Left hindlimb (tissue), 1 donor: ENCODE data around the gene ANKRD40.
"Not testable (repeated sequence)": the region's sequence is repeated elsewhere in the genome, so short reads cannot be mapped to it uniquely, and the experiment has no call there.

Source experiments
- DNase-seq: peaks from one replicate; pipeline ENCODE4 v3.0.0-alpha.2; 2018

Gene ANKRD40

DNA sequence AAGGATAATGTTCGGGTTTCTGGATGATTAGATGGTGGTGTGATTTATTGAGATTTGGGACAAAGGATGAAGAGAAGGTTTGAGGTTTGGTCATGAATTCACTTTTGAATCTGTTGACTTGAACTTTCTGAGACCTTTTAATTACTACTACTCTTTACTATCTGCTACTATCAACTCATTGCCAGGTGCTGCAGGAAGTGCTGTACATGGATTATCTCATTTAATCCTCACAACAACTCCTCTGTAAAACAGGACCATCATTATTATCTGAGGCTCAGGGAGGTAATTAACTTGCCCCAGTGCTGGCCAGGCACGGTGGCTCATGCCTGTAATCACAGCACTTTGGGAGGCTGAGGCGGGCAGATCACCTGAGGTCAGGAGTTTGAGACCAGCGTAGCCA, 2.9 kb upstream of the ANKRD40 start:
- DNase-seq = no peak

- DNase-seq = no peak
Observed at GRCh38 chr17:50710025-50710424, 2.3 kb upstream of the ANKRD40 start.

DNA sequence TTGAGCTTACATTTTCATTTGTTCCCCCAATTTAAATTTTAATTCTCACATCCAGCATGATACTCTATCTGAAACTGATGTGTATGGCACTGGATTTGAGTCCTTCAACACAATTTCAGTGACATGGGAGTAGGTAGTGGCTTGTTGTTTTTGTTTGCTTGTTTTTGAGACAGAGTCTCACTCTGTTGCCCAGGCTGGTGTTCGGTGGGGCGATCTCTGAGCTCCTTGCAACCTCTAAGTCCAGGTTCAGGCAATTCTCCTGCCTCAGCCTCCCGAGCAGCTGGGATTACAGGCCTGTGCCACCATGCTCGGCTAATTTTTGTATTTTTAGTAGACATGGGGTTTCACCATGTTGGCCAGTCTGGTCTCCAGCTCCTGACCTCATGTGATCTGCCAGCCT, 1.3 kb upstream of the ANKRD40 start:
- DNase-seq = not testable (repeated sequence)

GRCh38 chr17:50708050-50709000, 611 bp upstream of the ANKRD40 start:
- DNase-seq = no peak

DNA sequence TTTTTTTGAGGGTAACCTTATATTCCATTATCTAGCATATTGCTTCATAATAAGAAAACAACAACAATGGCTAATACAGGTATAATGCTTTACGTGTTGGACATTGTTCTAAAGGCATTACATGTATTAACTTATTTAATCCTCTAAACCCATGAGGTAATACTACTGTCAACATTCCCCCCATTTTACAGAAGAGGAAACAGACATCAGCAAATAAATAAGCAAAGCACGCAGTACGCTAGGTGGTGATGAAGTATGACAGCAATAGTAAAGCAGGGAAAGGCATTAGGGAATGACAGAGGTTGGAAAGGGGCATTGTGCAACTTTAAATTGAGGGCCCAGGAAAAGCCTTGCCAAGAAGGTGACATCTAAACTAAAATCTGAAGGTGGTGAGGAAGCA, 4.6 kb downstream of the ANKRD40 start:
- DNase-seq = no peak

DNA sequence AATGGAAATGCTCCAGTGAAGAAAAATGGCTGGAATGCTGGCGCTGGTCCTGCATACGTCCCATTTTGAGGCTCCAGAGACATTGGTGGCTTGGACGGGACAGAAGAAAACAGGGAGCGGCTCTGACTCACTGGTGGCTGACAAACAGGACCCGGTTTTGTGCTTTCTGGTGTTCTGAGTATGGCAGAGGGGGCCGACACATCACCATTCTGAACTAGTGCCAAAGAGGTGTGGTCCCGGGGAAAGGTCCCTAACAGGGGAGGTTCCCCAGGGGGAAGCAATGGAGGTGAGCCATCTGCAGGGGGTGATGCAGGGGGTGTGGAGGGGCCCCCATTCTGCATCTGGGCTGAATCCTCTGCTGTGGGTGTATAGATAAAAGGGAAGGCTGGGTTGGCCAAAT, 8.3 kb downstream of the ANKRD40 start:
- no peak for DNase-seq

DNA sequence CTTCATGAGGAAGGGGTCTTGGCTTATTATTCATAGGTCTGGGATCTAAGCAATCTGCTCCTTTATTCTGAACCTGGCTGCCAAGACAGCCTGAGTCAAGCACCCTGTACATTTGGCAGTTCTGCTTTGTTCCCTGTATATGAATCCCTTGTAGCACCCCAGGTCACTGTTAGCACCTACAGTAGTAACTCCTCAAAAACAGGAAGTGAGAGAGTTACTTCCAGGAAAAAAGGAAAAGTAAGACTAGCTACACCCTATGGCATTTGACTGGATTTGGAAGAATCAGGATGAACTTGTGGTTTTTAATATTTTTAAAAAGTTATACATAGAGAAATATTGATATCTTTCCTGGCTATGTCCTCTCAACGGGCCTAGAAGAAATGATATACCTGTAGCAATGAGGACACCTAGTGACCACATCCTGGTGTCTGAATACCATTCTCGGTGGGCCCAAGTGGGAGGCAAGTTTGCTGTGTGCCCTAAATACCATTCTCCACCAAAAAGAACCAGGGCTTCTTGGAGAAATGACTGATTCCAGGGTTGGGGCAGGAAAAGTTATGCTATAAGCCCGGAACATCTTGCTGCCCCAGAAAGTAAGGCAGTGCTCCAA, 9.9 kb downstream of the ANKRD40 start:
- DNase-seq = no peak

- DNase-seq = no peak
Observed at GRCh38 chr17:50697062-50697461, 10.7 kb downstream of the ANKRD40 start.

- DNase-seq = no peak
Observed at GRCh38 chr17:50696365-50696879, 11.3 kb downstream of the ANKRD40 start.

- no peak for DNase-seq
Observed at GRCh38 chr17:50693036-50693682, 14.6 kb downstream of the ANKRD40 start.

DNA sequence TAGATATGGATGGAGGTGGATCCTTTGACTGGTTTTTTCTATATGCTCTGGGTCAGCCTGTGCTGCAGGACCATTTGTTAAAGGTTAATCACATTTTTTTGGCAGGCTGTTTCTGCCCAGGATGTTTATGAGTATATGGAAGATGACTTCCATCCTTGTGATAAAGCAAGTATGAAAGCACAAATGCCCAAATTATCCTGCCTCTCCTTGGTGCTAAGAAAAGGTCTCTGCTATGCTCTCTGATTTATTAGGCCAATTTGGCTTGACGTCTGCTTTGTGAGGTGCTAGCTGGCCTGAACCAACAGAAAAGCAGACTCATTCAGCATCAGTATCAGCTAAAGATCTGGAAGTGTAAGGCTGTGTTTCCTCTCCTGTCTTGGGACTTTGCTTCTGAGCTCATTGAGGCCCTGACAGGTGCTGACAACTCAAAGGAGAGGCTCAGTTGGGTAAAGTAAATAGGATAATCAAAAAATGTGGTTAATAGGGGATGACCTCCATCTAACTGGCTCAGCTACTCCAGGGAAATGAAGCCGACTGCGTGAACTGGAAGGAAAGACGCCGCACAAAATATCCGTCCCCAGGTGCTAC, 15.2 kb downstream of the ANKRD40 start:
- DNase-seq = no peak

- DNase-seq = no peak
Observed at GRCh38 chr17:50691550-50692447, 15.9 kb downstream of the ANKRD40 start.

DNA sequence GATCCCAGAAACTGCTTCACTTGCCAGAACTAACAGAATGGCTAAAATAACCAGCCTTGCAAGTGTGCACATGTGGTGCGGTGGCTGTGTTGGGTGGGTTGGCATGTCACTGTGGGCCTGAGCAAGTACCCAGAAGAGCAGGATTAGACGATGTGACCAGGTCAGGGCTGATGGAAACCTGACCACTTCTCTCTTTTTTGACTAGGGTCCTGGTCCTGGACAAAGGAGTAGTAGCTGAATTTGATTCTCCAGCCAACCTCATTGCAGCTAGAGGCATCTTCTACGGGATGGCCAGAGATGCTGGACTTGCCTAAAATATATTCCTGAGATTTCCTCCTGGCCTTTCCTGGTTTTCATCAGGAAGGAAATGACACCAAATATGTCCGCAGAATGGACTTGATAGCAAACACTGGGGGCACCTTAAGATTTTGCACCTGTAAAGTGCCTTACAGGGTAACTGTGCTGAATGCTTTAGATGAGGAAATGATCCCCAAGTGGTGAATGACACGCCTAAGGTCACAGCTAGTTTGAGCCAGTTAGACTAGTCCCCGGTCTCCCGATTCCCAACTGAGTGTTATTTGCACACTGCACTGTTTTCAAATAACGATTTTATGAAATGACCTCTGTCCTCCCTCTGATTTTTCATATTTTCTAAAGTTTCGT, 16.7 kb downstream of the ANKRD40 start:
- DNase-seq = no peak

- DNase-seq = no peak
Observed at GRCh38 chr17:50689956-50690886, 17.5 kb downstream of the ANKRD40 start.

DNA sequence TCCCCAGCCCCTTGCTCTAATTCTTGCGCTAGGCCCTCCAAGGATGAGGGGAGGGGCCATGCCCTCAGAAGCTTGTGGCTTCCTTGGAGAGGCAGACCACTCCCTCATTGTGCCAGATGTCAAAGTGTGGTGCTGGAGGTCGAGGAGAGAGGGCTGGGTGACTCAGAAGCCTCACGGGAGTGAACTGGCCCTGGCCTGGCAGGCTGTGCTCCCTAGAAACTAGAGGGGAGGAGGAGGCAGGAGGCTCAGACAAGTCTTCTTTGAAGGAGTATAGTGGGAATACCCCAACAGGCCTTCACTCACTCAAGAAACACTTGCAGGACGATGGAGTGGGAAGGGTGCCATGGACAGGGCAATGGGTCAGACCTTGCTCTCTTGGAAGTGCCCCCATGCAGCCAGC, 18.5 kb downstream of the ANKRD40 start:
- DNase-seq = no peak

- no peak for DNase-seq
Observed at GRCh38 chr17:50688245-50688644, 19.5 kb downstream of the ANKRD40 start.

GRCh38 chr17:50687200-50688066, 20.3 kb downstream of the ANKRD40 start:
- no peak for DNase-seq

- peak; percentile 79 for DNase-seq
Observed at GRCh38 chr17:50686494-50687199, 21.1 kb downstream of the ANKRD40 start.
